PC-9 (cell line): Measurements from ENCODE around the gene HAND1. TPM values are rescaled to one million over a fixed set of nuclear protein-coding genes. Genes with fewer than 3 reads are reported as not detected.

Experiments used
- BruUV-seq: library from RNA; stranded (reverse); fragments of 400-500 nt; replicated peaks from 2 replicates; lab custom pipeline; 2021; lab: Mats Ljungman, UMichigan
- CTCF ChIA-PET: fragments of 300-600 bp; sonication (Branson Sonifier 250); formaldehyde crosslinking; loops from one replicate; lab custom pipeline; 2022; ENCODE audit warnings: antibody characterized with exemption; lab: Charles Lee
- POLR2A ChIA-PET: fragments of 300-600 bp; sonication (Branson Sonifier 250); formaldehyde crosslinking; loops from one replicate; lab custom pipeline; 2022; ENCODE audit warnings: antibody characterized with exemption; ENCODE audit not compliant: unreplicated experiment; lab: Charles Lee
- DNase-seq, 2 experiments: peaks; one replicate each; pipeline versions ENCODE4 v3.0.0 to v3.0.0-alpha.2; 2015 to 2022; ENCODE audit warnings: mixed read lengths in 1 of 2
- H2AFZ ChIP-seq: fragments of 200-600 bp; sonication (generic); 2 replicates; pipeline ENCODE4 v1.8.1; 2017; ENCODE audit warnings: antibody characterized with exemption
- H3F3A ChIP-seq: fragments of 200-600 bp; sonication (generic); 2 replicates; pipeline ENCODE4 v1.8.1; 2017; ENCODE audit warnings: antibody characterized with exemption, mild to moderate bottlenecking, low read depth; ENCODE audit not compliant: insufficient read depth
- H3K27ac ChIP-seq: fragments of 200-600 bp; sonication (generic); 2 replicates; pipeline ENCODE4 v1.6.1; 2016; ENCODE audit warnings: mixed run types
- H3K27me3 ChIP-seq: fragments of 200-600 bp; sonication (generic); 2 replicates; pipeline ENCODE4 v1.6.1; 2016; ENCODE audit warnings: low read depth, mixed run types; ENCODE audit not compliant: insufficient read depth
- H3K36me3 ChIP-seq: fragments of 200-600 bp; sonication (generic); 2 replicates; pipeline ENCODE4 v1.6.1; 2016; ENCODE audit warnings: low read depth, mixed run types
- H3K4me1 ChIP-seq: fragments of 200-600 bp; sonication (generic); replicated peaks from 2 replicates; pipeline ENCODE4 v1.6.1; 2016; ENCODE audit warnings: mixed run types; ENCODE audit not compliant: insufficient read depth
- H3K4me2 ChIP-seq: fragments of 200-600 bp; sonication (generic); 2 replicates; pipeline ENCODE4 v1.6.1; 2017; ENCODE audit warnings: mixed run types
- H3K4me3 ChIP-seq: fragments of 200-600 bp; sonication (generic); 2 replicates; pipeline ENCODE4 v1.6.1; 2016; ENCODE audit warnings: mixed run types
- H3K79me2 ChIP-seq: fragments of 200-600 bp; sonication (generic); 2 replicates; pipeline ENCODE4 v1.6.1; 2017; ENCODE audit warnings: low read depth, mixed run types
- H3K9me2 ChIP-seq: fragments of 200-600 bp; sonication (generic); 2 replicates; pipeline ENCODE4 v1.8.1; 2017; ENCODE audit warnings: mild to moderate bottlenecking; ENCODE audit not compliant: insufficient read depth
- H3K9me3 ChIP-seq: fragments of 200-600 bp; sonication (generic); 2 replicates; pipeline ENCODE4 v1.8.1; 2016; ENCODE audit warnings: low read depth; ENCODE audit not compliant: insufficient read depth
- H4K20me1 ChIP-seq: fragments of 200-600 bp; sonication (generic); 2 replicates; pipeline ENCODE4 v1.8.1; 2017; ENCODE audit not compliant: insufficient read depth
- EZH2 ChIP-seq: fragments of 200-600 bp; sonication (generic); IDR thresholded peaks from 2 replicates; pipeline ENCODE4 v1.8.0; 2017; ENCODE audit warnings: antibody characterized with exemption, low read depth
- intact Hi-C: fragments of 100-400 bp; cut with micrococcal nuclease; formaldehyde crosslinking; loops from one replicate; pipeline ENCODE4 v1.10.0; 2022; ENCODE audit not compliant: unreplicated experiment
- total RNA-seq: library from RNA; stranded (reverse); gene quantifications from 2 replicates; pipeline ENCODE4 v1.2.3, GENCODE V29; 2021
- TF ChIP-seq, protein P1 (sequence below): fragments of 200-600 bp; sonication (generic); conservative IDR thresholded peaks from 2 replicates; pipeline ENCODE4 v1.6.1; 2017; ENCODE audit warnings: mixed run types, antibody characterized with exemption, mild to moderate bottlenecking, moderate library complexity

The HAND1 gene
- total RNA-seq, 1 experiment from 2014 or later = not detected

DNA sequence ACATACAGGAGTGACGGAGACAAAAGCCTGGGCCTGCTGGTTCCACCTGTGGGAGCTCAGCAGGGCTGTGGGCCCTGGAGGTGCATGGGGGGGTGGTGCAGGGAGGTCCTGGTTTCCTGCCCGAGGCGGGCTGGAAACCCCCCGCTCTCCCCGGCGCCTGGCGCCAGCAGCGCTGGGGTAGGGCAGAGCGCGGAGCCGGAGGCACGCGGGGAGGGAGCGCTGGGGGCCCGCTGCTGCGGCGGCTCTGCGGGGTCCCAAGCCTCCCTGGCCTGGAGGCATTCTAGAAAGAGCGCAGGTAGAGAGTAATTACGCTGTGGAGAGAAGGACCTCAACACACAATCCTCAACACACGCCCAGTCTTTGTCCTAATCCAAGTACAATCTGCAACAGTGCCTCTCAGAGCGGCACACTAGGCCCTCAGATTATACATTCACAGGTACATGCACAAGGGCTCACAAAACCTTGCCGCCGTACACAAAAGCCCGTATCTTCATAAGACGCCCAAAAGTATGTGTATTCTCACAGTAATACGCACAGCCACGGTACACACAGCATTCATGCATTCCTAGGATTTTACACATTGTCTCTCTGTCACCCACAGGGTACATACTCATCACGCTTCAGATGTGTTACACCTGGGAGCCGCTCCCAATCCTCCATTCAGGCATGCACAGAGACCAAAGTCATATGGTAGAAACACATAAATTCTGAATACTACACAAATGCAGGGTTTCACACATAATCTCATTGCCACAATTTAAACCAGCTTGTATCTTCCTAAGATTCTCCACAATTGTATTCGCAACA, 2.1 kb upstream of the HAND1 start:
- H3K9me3 ChIP-seq = no peaks in the 10 kb centered on the region
- BruUV-seq = no TSS peak
- no peak for DNase-seq
- no peaks in the 10 kb centered on the region for H3K4me1 ChIP-seq
- POLR2A ChIA-PET = no interaction called here
- TF ChIP-seq, protein P1, sequence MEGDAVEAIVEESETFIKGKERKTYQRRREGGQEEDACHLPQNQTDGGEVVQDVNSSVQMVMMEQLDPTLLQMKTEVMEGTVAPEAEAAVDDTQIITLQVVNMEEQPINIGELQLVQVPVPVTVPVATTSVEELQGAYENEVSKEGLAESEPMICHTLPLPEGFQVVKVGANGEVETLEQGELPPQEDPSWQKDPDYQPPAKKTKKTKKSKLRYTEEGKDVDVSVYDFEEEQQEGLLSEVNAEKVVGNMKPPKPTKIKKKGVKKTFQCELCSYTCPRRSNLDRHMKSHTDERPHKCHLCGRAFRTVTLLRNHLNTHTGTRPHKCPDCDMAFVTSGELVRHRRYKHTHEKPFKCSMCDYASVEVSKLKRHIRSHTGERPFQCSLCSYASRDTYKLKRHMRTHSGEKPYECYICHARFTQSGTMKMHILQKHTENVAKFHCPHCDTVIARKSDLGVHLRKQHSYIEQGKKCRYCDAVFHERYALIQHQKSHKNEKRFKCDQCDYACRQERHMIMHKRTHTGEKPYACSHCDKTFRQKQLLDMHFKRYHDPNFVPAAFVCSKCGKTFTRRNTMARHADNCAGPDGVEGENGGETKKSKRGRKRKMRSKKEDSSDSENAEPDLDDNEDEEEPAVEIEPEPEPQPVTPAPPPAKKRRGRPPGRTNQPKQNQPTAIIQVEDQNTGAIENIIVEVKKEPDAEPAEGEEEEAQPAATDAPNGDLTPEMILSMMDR = no peak
- TF ChIP-seq EZH2 = no peak
- CTCF ChIA-PET = no interaction called here
- no peak overlapping the region for H3K27ac ChIP-seq
- no peaks in the 10 kb centered on the region for H4K20me1 ChIP-seq
- peaks cover 62% of the 10 kb centered on the region for H3K27me3 ChIP-seq
- H3K4me3 ChIP-seq = no peak overlapping the region
- H3F3A ChIP-seq = no peaks in the 10 kb centered on the region
- H3K9me2 ChIP-seq = no peaks in the 10 kb centered on the region
- no peak overlapping the region for H2AFZ ChIP-seq
- H3K36me3 ChIP-seq = no peaks in the 10 kb centered on the region
- no peak overlapping the region for H3K4me2 ChIP-seq
- no peaks in the 10 kb centered on the region for H3K79me2 ChIP-seq
- intact Hi-C loops = no loop called here

DNA sequence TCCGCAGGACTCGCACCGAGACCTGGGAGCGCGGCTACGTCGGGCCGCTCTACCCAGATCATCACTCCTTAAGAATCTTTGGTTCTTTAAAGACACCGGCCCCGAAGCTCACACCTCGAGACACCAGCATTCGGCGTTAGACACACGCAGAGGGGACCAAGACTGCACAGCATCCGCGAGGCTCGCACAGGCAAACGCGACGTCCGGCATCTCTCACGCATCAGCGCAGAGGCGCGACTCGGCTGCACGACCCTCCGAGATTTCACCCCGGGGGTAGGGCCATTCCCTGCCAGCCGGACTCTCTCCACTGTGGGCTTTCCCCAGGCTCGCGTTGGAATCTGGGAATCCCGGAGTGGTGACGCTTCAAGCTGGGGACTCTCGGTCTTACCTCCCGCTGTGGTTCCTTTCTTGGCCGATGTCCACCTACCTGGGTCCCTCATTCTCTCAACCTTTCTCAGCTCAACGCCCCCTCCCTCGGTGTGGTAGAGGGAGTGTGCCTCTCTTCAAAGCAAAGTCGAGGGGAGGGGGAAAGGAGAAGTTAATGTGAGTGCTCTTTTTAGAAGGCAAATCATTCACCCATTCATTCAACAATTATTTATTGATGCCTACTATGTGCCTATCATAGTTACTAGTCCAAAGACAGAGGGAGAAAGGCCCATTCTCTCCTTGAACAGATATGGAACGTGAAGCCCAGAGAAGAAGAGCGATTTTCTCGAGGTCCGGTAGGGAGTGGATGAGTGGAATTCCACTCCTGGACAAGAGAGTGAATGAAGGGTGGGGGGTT, 1.3 kb upstream of the HAND1 start:
- Histone ChIP-seq H3K4me3 (no peak overlapping the region), H3K9me3 (no peaks in the 10 kb centered on the region), H3K4me2 (no peak overlapping the region), H3K79me2 (no peaks in the 10 kb centered on the region), H3K36me3 (no peaks in the 10 kb centered on the region), H3K27ac (no peak overlapping the region), H3K27me3 (peaks cover 61% of the 10 kb centered on the region), H3F3A (no peaks in the 10 kb centered on the region), H2AFZ (no peak overlapping the region), H4K20me1 (no peaks in the 10 kb centered on the region), H3K4me1 (no peaks in the 10 kb centered on the region), H3K9me2 (no peaks in the 10 kb centered on the region)
- BruUV-seq = no TSS peak
- intact Hi-C loops = no loop called here
- POLR2A ChIA-PET = no interaction called here
- CTCF ChIA-PET = no interaction called here
- TF ChIP-seq EZH2 = no peak
- TF ChIP-seq, protein P1 = no peak
- no peak for DNase-seq

DNA sequence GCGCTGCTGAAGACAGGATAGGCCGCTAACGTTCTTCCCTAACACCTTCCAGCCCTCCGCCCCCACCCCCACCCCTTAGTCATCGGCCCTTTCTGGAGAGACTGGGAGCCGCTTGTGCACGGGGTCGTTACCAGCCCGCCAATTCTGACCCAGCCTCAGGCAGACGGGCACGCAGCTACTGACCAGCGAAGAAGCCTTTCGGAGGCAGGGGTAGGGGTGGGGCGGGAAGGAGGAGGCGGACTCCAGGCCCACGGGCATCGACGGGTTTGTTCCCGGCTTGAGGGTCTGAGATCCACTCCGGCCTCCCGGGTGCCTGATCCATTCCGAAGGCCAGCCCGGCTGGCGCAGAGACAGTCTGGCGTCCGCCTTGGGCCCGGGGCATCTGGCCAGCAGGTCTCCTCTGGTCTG, 729 bp upstream of the HAND1 start:
- no peaks in the 10 kb centered on the region for H3F3A ChIP-seq
- H3K79me2 ChIP-seq = no peaks in the 10 kb centered on the region
- POLR2A ChIA-PET = no interaction called here
- no peak overlapping the region for H2AFZ ChIP-seq
- DNase-seq = no peak
- no peak overlapping the region for H3K4me2 ChIP-seq
- no peaks in the 10 kb centered on the region for H4K20me1 ChIP-seq
- no peaks in the 10 kb centered on the region for H3K36me3 ChIP-seq
- no peaks in the 10 kb centered on the region for H3K4me1 ChIP-seq
- H3K27me3 ChIP-seq = peaks cover 55% of the 10 kb centered on the region
- no peaks in the 10 kb centered on the region for H3K9me2 ChIP-seq
- CTCF ChIA-PET = no interaction called here
- H3K27ac ChIP-seq = no peak overlapping the region
- TF ChIP-seq EZH2 = no peak
- no peak overlapping the region for H3K4me3 ChIP-seq
- no peaks in the 10 kb centered on the region for H3K9me3 ChIP-seq
- intact Hi-C loops = no loop called here
- no TSS peak for BruUV-seq
